Stomach (tissue), 9 donors: ENCODE results near the gene XXYLT1. TPM values are rescaled to one million over a fixed set of nuclear protein-coding genes. Genes with fewer than 3 reads are reported as not detected.

Source experiments
- DNase-seq, 2 donors: peaks; one replicate each; pipeline versions ENCODE4 v3.0.0 to v3.0.0-alpha.2; 2013 to 2019
- H3K27ac ChIP-seq, 5 donors: fragments of 200-600 bp in 4 of 5; sonication (generic) in 4 of 5; one replicate each; pipeline ENCODE4 v1.5.1; 2013 to 2019; ENCODE audit warnings: mild to moderate bottlenecking in 1 of 5, moderate library complexity in 1 of 5
- H3K27me3 ChIP-seq, 3 donors: fragments of 200-600 bp; sonication (generic); one replicate each; pipeline ENCODE4 v1.5.1; 2017 to 2019; ENCODE audit warnings: mixed run types in 1 of 3
- H3K36me3 ChIP-seq, 4 donors: fragments of 200-600 bp; sonication (generic); 1 replicate in 3 of 4; 2 replicates in 1 of 4; pipeline ENCODE4 v1.5.1; 2016 to 2019
- H3K4me1 ChIP-seq, 4 donors: fragments of 200-600 bp; sonication (generic); one replicate each; pipeline ENCODE4 v1.5.1; 2016 to 2019
- H3K4me3 ChIP-seq, 4 donors: fragments of 200-600 bp; sonication (generic) in 3 of 4; one replicate each; pipeline ENCODE4 v1.5.1; 2016 to 2019; ENCODE audit warnings: mild to moderate bottlenecking in 1 of 4
- H3K9me3 ChIP-seq, 4 donors: fragments of 200-600 bp; sonication (generic); one replicate each; pipeline ENCODE4 v1.5.1; 2016 to 2019
- CTCF ChIP-seq, 7 experiments: fragments of 450-650 bp in 4 of 7; fragments of 200-600 bp in 3 of 7; sonication (generic) in 3 of 7; IDR thresholded peaks; one replicate each; pipeline ENCODE4 v1.5.1; 2016 to 2019; ENCODE audit warnings: antibody characterized with exemption in 7 of 7, control low read depth in 2 of 7, mild to moderate bottlenecking in 1 of 7
- EP300 ChIP-seq: sonication (generic); formaldehyde crosslinking; IDR thresholded peaks from one replicate; pipeline ENCODE4 v1.6.1; 2017; ENCODE audit warnings: antibody characterized with exemption
- POLR2A ChIP-seq, 4 donors: fragments of 450-650 bp; IDR thresholded peaks; one replicate each; pipeline ENCODE4 v1.6.1; 2016; ENCODE audit warnings: antibody characterized with exemption in 4 of 4, control low read depth in 2 of 4, mild to moderate bottlenecking in 1 of 4, moderate library complexity in 1 of 4
- POLR2AphosphoS5 ChIP-seq, 3 donors: sonication (generic); formaldehyde crosslinking; IDR thresholded peaks; one replicate each; pipeline ENCODE4 v1.6.1; 2016; ENCODE audit warnings: antibody characterized with exemption in 3 of 3
- WGBS, 5 donors: extraction: QIAGEN DNeasy Blood & Tissue Kit in 3 of 5; methylation state at CpG; one replicate each; pipeline versions ENCODE4 v1.1.5 to v1.1.7; 2013 to 2018; 5-methylcytosine and 5-hydroxymethylcytosine counted together
- intact Hi-C: fragments of 100-400 bp; cut with DNase I; formaldehyde crosslinking; loops from one replicate; pipeline ENCODE4 v1.15.1; 2023; ENCODE audit warnings: low total_unique reads
- polyA plus RNA-seq, 3 donors: library from polyadenylated mRNA; stranded (reverse); fragments of 200-250 nt; gene quantifications; one replicate each; pipeline ENCODE4 v1.2.3, GENCODE V29; 2013
- total RNA-seq, 5 donors: library from RNA; depleted of rRNA; stranded (reverse); fragments of >200 nt; gene quantifications; one replicate each; pipeline versions ENCODE4 v1.1.0 to v1.2.3, GENCODE V29; 2014 to 2016
- donor health status: healthy with polysubstance abuse.
- donor health status: Bipolar disorder and iron deficiency.
- donor health status: healthy.

XXYLT1 gene
- total and polyA plus RNA-seq, 8 donors: 2.1 to 41.5 (median 11.4) TPM; not detected in 1

DNA sequence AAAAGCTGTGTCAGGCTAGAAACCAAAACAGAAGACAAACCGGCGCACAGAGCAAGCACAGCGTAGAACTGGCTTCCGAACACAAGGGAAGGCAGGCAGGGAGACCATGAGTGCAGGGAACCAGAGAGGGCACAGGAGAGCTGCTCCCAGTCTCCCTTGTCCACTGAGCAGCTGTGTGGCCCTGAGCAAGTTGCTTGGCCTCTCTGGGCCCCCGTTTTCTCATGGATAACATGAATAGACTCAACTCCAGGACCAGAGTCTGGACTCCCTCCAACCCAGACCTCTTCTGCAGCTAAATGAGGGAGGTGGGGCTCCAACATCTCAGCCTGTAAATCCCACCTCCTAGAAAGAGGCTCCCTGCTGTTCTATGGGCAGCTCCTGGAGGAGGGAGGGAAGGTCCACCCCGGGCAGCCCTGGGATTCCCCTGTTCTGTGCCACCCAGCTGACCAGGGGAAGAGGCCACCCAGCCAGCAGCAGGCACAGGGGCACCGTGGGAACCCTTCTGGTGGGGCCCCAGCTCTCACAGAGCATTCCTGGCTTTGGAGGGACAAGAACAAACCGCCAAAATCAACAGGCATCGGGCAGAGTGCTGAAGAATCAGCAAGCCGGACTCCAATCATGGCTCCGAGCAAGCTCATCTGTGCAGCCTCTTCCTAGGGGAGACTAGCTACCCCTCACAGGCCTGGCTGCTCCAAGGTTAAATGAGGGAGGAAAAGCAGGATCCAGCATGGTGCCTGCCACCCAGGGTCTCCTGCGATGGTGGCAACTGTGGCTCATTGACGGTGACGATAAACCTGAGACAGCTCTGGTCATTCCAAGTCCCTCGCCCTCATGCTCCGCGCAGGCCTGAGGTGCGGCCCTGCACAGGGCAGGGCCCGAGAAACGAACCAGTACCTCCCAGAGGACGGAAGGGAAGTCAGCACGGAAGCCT lies 15.1 kb downstream of the XXYLT1 start:
- Histone ChIP-seq H3K4me1 (peaks cover 26 to 51% (median 32%) of the 10 kb centered on the region in 4 donors), H3K36me3 (no peaks in the 10 kb centered on the region), H3K27me3 (no peaks in the 10 kb centered on the region), H3K4me3 (no peak overlapping the region), H3K27ac (peak overlapping the region in 1 of 5 donors; percentile 95), H3K9me3 (no peaks in the 10 kb centered on the region)
- DNase-seq: no peak
- TF ChIP-seq POLR2A (IDR thresholded peaks at IDR 0.05): no peak
- no peak for TF ChIP-seq POLR2AphosphoS5 (IDR thresholded peaks at IDR 0.05)
- WGBS, 5 donors: 83 to 91% (median 90%) methylated on average over 21 to 22 of the region's 22 CpGs
- intact Hi-C loops: loop anchor here (10.0 kb wide), 1 partner anchor 141 kb away; no protein-coding TSS in a partner anchor

GRCh38 chr3:195255176-195255500 lies 15.8 kb downstream of the XXYLT1 start:
- Histone ChIP-seq H3K4me3 (no peak overlapping the region), H3K36me3 (no peaks in the 10 kb centered on the region), H3K27ac (peak overlapping the region in 1 of 5 donors; percentile 95), H3K9me3 (no peaks in the 10 kb centered on the region), H3K27me3 (no peaks in the 10 kb centered on the region), H3K4me1 (peaks cover 20 to 51% (median 26%) of the 10 kb centered on the region in 4 donors)
- TF ChIP-seq CTCF (IDR thresholded peaks at IDR 0.05): no peak
- TF ChIP-seq POLR2AphosphoS5 (IDR thresholded peaks at IDR 0.05): no peak
- no peak for TF ChIP-seq POLR2A (IDR thresholded peaks at IDR 0.05)
- no peak for TF ChIP-seq EP300
- DNase-seq: no peak
- intact Hi-C loops: loop anchor here (10.0 kb wide), 1 partner anchor 140 kb away; no protein-coding TSS in a partner anchor
- WGBS, 5 donors: 89 to 96% (median 92%) methylated on average over 9 to 13 of the region's 13 CpGs

GRCh38 chr3:195254454-195255175 lies 16.3 kb downstream of the XXYLT1 start:
- peaks cover 19 to 51% (median 23%) of the 10 kb centered on the region in 4 donors for H3K4me1 ChIP-seq
- no peaks in the 10 kb centered on the region for H3K27me3 ChIP-seq
- no peak for TF ChIP-seq CTCF (IDR thresholded peaks at IDR 0.05)
- TF ChIP-seq POLR2AphosphoS5 (IDR thresholded peaks at IDR 0.05): no peak
- TF ChIP-seq EP300: no peak
- no peak for TF ChIP-seq POLR2A (IDR thresholded peaks at IDR 0.05)
- DNase-seq: no peak
- no peaks in the 10 kb centered on the region for H3K9me3 ChIP-seq
- no peak overlapping the region for H3K4me3 ChIP-seq
- peak overlapping the region in 2 of 5 donors; percentile 20 to 95 for H3K27ac ChIP-seq
- 92 to 94% (median 92%) methylated on average over 13 to 16 of the region's 16 CpGs for whole genome bisulfite sequencing, 5 donors
- no peaks in the 10 kb centered on the region for H3K36me3 ChIP-seq
- intact Hi-C loops: loop anchor here (10.0 kb wide), 1 partner anchor 140 kb away; no protein-coding TSS in a partner anchor

DNA sequence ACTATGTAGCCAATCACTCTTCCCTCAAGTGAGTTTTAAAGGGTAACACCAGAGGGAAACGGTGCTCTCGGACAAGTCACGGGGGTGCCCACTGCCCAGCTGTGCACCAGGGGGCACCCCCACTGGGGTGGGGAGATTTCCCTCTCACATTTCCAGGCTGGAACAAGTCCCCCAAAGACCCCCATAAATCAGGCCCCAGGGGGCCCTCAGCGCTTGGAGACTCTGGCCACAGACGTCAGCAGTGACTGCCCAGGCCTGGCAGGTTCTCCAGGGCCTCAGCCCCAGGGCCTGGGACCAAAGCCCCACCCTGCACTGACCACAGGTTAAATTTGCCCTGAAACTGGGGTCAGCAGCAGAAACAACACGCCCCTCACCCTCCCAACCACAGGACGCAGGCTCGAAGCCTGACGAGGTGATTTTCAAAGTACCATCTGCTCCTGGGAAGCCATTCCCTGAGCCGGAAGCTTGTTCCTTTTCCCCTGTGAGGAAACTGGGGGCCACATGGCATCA lies 17.0 kb downstream of the XXYLT1 start:
- Histone ChIP-seq H3K4me1 (peaks cover 13 to 44% (median 17%) of the 10 kb centered on the region in 4 donors), H3K27ac (peak overlapping the region in 3 of 5 donors; percentile 2 to 95 (median 20)), H3K27me3 (no peaks in the 10 kb centered on the region), H3K9me3 (no peaks in the 10 kb centered on the region), H3K4me3 (no peak overlapping the region), H3K36me3 (no peaks in the 10 kb centered on the region)
- WGBS, 5 donors: 91 to 95% (median 93%) methylated on average over 10 of the region's 10 CpGs
- intact Hi-C loops: loop anchor here (10.0 kb wide), 1 partner anchor 139 kb away; no protein-coding TSS in a partner anchor
- no peak for DNase-seq
- TF ChIP-seq POLR2AphosphoS5 (IDR thresholded peaks at IDR 0.05) (no peak), EP300 (no peak), POLR2A (IDR thresholded peaks at IDR 0.05) (no peak), CTCF (IDR thresholded peaks at IDR 0.05) (no peak)
